ENCODE measurements around the gene ATPAF1.
"Not testable (repeated sequence)": the region's sequence is repeated elsewhere in the genome, so short reads cannot be mapped to it uniquely, and the experiment has no call there.

GRCh38 chr1:46662919-46663318, 5.2 kb downstream of the ATPAF1 start:
- not testable (repeated sequence) for TF ChIP-seq CTCF (IDR thresholded peaks at IDR 0.05; ENCODE audit: insufficient read depth, low read depth, low read length); EZH2 (IDR thresholded peaks at IDR 0.05; ENCODE audit: insufficient read depth, low read length)
